Aorta (tissue), 5 donors: ENCODE measurements around the gene SLC22A3. TPM values are rescaled to one million over a fixed set of nuclear protein-coding genes. Genes with fewer than 3 reads are reported as not detected.
A peak's percentile ranks its signal among the peaks of the same experiment; 100 is the strongest.

ENCODE experiments used
- ATAC-seq: fragments of 200-7000 bp; cut with Tn5 transposase; one replicate; pipeline ENCODE4 v1.9.1; 2022; ENCODE audit warnings: moderate library complexity; ENCODE audit not compliant: low FRiP score
- DNase-seq, 2 donors: peaks; one replicate each; pipeline ENCODE4 v3.0.0-alpha.2; 2020
- H3K27ac ChIP-seq, 2 donors: one replicate each; pipeline ENCODE4 v1.5.1; 2013; ENCODE audit warnings: low read length in 2 of 2, mild to moderate bottlenecking in 2 of 2, moderate library complexity in 2 of 2, control low read depth in 1 of 2, inconsistent platforms in 1 of 2, low read depth in 1 of 2
- H3K27me3 ChIP-seq, 2 donors: one replicate each; pipeline ENCODE4 v1.6.1; 2013; ENCODE audit warnings: control low read depth in 1 of 2, low read length in 1 of 2, mild to moderate bottlenecking in 1 of 2, moderate library complexity in 1 of 2; ENCODE audit not compliant: insufficient read depth in 2 of 2, control insufficient read depth in 1 of 2
- H3K36me3 ChIP-seq, 2 donors: one replicate each; pipeline ENCODE4 v1.6.1; 2013; ENCODE audit warnings: control low read depth in 1 of 2, low read length in 1 of 2, mild to moderate bottlenecking in 1 of 2; ENCODE audit not compliant: insufficient read depth in 2 of 2, control insufficient read depth in 1 of 2
- H3K4me1 ChIP-seq, 2 donors: one replicate each; pipeline ENCODE4 v1.6.1; 2013; ENCODE audit warnings: low read length in 2 of 2, control low read depth in 1 of 2, mild to moderate bottlenecking in 1 of 2, moderate library complexity in 1 of 2; ENCODE audit not compliant: insufficient read depth in 2 of 2, control insufficient read depth in 1 of 2
- H3K4me3 ChIP-seq, 2 donors: one replicate each; pipeline ENCODE4 v1.5.1; 2013; ENCODE audit warnings: low read length in 2 of 2, control low read depth in 1 of 2, mild to moderate bottlenecking in 1 of 2
- H3K9me3 ChIP-seq: one replicate; pipeline ENCODE4 v1.6.1; 2013; ENCODE audit warnings: mild to moderate bottlenecking, low read length; ENCODE audit not compliant: control insufficient read depth
- WGBS, 2 donors: extraction: QIAGEN DNeasy Blood & Tissue Kit; methylation state at CpG; one replicate each; pipeline ENCODE4 v1.1.7; 2013; 5-methylcytosine and 5-hydroxymethylcytosine counted together
- intact Hi-C, 2 donors: fragments of 100-400 bp; cut with DNase I; formaldehyde crosslinking; loops; one replicate each; pipeline versions ENCODE4 v1.14.2 to v1.15.0; 2022
- polyA plus RNA-seq, 2 donors: library from polyadenylated mRNA; stranded (reverse); fragments of 200-250 nt; gene quantifications; one replicate each; pipeline ENCODE4 v1.2.3, GENCODE V29; 2013
- total RNA-seq, 2 donors: library from RNA; stranded (reverse); fragmentation: NEBNext Ultra II Directional; extraction: Animal tissue kit (Norgen Biotek cat#: 25700); gene quantifications; one replicate each; pipeline ENCODE4 v1.2.1, GENCODE V29; 2021
- donor health status: healthy with polysubstance abuse.
- donor health status: Bipolar disorder and iron deficiency.
- donor health status: DM: no; HTN: no; CAD: no.
- donor health status: DM: no; HTN: no; CAD: no.
- donor health status: DM: yes; HTN: yes; CAD: no.

SLC22A3 gene
- total and polyA plus RNA-seq, 4 donors, result 28.1 to 61.0 (median 40.8) TPM

GRCh38 chr6:160430203-160430602 is 82.0 kb downstream of the SLC22A3 start:
- no peak for DNase-seq
- Histone ChIP-seq H3K9me3 (no peaks in the 10 kb centered on the region), H3K4me1 (peaks cover 4 to 8% of the 10 kb centered on the region in 2 donors), H3K4me3 (no peak overlapping the region), H3K27ac (no peak overlapping the region), H3K36me3 (no peaks in the 10 kb centered on the region), H3K27me3 (no peaks in the 10 kb centered on the region)
- 16 to 20% methylated on average over 4 of the region's 4 CpGs for WGBS, 2 donors
- intact Hi-C loops, result no loop called here
- ATAC-seq, result no peak

GRCh38 chr6:160430751-160431150 is 82.6 kb downstream of the SLC22A3 start:
- ATAC-seq, result no peak
- DNase-seq, result no peak
- no peak overlapping the region for H3K4me3 ChIP-seq

GRCh38 chr6:160431226-160431625 is 83.0 kb downstream of the SLC22A3 start:
- Histone ChIP-seq H3K36me3 (no peaks in the 10 kb centered on the region), H3K4me3 (no peak overlapping the region), H3K4me1 (peaks cover 4 to 8% of the 10 kb centered on the region in 2 donors), H3K27ac (peak overlapping the region in 1 of 2 donors; percentile 18), H3K27me3 (no peaks in the 10 kb centered on the region), H3K9me3 (no peaks in the 10 kb centered on the region)
- intact Hi-C loops, result no loop called here
- DNase-seq, result no peak
- peak; percentile 73 for ATAC-seq
- WGBS, 2 donors, result 2 to 7% methylated on average over 8 of the region's 8 CpGs

More at GRCh38 chr6:160430751-160431150, 82.6 kb downstream of the SLC22A3 start:
- H3K27me3 ChIP-seq, result no peaks in the 10 kb centered on the region
- H3K36me3 ChIP-seq, result no peaks in the 10 kb centered on the region
- H3K27ac ChIP-seq, result peak overlapping the region; percentile 53 to 67
- 25 to 29% methylated on average over 5 of the region's 5 CpGs for WGBS, 2 donors
- intact Hi-C loops, result no loop called here
- H3K9me3 ChIP-seq, result no peaks in the 10 kb centered on the region
- H3K4me1 ChIP-seq, result peaks cover 4 to 8% of the 10 kb centered on the region in 2 donors

GRCh38 chr6:160431791-160432404 is 83.7 kb downstream of the SLC22A3 start:
- Histone ChIP-seq H3K27me3 (no peaks in the 10 kb centered on the region), H3K4me1 (peaks cover 4% of the 10 kb centered on the region in 2 donors), H3K9me3 (no peaks in the 10 kb centered on the region), H3K4me3 (no peak overlapping the region), H3K36me3 (no peaks in the 10 kb centered on the region), H3K27ac (peak overlapping the region; percentile 59 to 89)
- ATAC-seq (no peak), DNase-seq (no peak)
- intact Hi-C loops, result no loop called here
- 81 to 84% methylated on average over 8 of the region's 8 CpGs for WGBS, 2 donors

GRCh38 chr6:160435935-160436334 is 87.8 kb downstream of the SLC22A3 start:
- H3K9me3 ChIP-seq, result no peaks in the 10 kb centered on the region
- DNase-seq (no peak), ATAC-seq (no peak)
- intact Hi-C loops, result no loop called here
- H3K36me3 ChIP-seq, result peaks cover 4 to 5% of the 10 kb centered on the region in 2 donors
- peaks cover 2 to 4% of the 10 kb centered on the region in 2 donors for H3K4me1 ChIP-seq
- H3K4me3 ChIP-seq, result no peak overlapping the region
- 93 to 95% methylated on average over 4 of the region's 4 CpGs for WGBS, 2 donors
- H3K27me3 ChIP-seq, result no peaks in the 10 kb centered on the region
- H3K27ac ChIP-seq, result no peak overlapping the region

- Histone ChIP-seq H3K36me3 (peaks cover 4 to 5% of the 10 kb centered on the region in 2 donors), H3K4me3 (no peak overlapping the region), H3K9me3 (no peaks in the 10 kb centered on the region), H3K4me1 (peaks cover 0 to under 1% of the 10 kb centered on the region in 2 donors), H3K27me3 (no peaks in the 10 kb centered on the region), H3K27ac (no peak overlapping the region)
- 97 to 98% methylated on average over 5 of the region's 5 CpGs for WGBS, 2 donors
- intact Hi-C loops, result no loop called here
- DNase-seq (no peak), ATAC-seq (no peak)
These were observed 89.0 kb downstream of the SLC22A3 start for GRCh38 chr6:160437154-160437553.

GRCh38 chr6:160437775-160438174 is 89.6 kb downstream of the SLC22A3 start:
- WGBS, 2 donors, result 88 to 89% methylated on average over 4 of the region's 4 CpGs
- DNase-seq (no peak), ATAC-seq (no peak)
- no peak overlapping the region for H3K27ac ChIP-seq
- intact Hi-C loops, result no loop called here
- H3K4me1 ChIP-seq, result no peaks in the 10 kb centered on the region
- no peaks in the 10 kb centered on the region for H3K27me3 ChIP-seq
- no peaks in the 10 kb centered on the region for H3K9me3 ChIP-seq
- H3K36me3 ChIP-seq, result peaks cover 4 to 5% of the 10 kb centered on the region in 2 donors
- no peak overlapping the region for H3K4me3 ChIP-seq

GRCh38 chr6:160438481-160438880 is 90.3 kb downstream of the SLC22A3 start:
- no peaks in the 10 kb centered on the region for H3K27me3 ChIP-seq
- intact Hi-C loops, result no loop called here
- 62 to 71% methylated on average over 4 of the region's 4 CpGs for WGBS, 2 donors
- DNase-seq (no peak), ATAC-seq (no peak)
- H3K4me3 ChIP-seq, result no peak overlapping the region
- peaks cover 5 to 6% of the 10 kb centered on the region in 2 donors for H3K36me3 ChIP-seq
- H3K9me3 ChIP-seq, result no peaks in the 10 kb centered on the region
- H3K27ac ChIP-seq, result no peak overlapping the region
- H3K4me1 ChIP-seq, result no peaks in the 10 kb centered on the region

GRCh38 chr6:160439751-160440150 is 91.6 kb downstream of the SLC22A3 start:
- 26 to 34% methylated on average over 5 of the region's 5 CpGs for WGBS, 2 donors

More at GRCh38 chr6:160439751-160440150, 91.6 kb downstream of the SLC22A3 start:
- DNase-seq, result no peak
- Histone ChIP-seq H3K27ac (no peak overlapping the region), H3K36me3 (peaks cover 5 to 9% of the 10 kb centered on the region in 2 donors), H3K4me3 (no peak overlapping the region), H3K4me1 (no peaks in the 10 kb centered on the region), H3K9me3 (no peaks in the 10 kb centered on the region), H3K27me3 (no peaks in the 10 kb centered on the region)
- intact Hi-C loops, result no loop called here
- ATAC-seq, result no peak
